HAP-1 (cell line): ENCODE data around the gene ISG20L2.
"Not testable (repeated sequence)": the region's sequence is repeated elsewhere in the genome, so short reads cannot be mapped to it uniquely, and the experiment has no call there.

Experiments
- DNase-seq, 2 experiments: peaks; one replicate each; pipeline ENCODE4 v3.0.0-alpha.2; 2016 to 2020; ENCODE audit warnings: low spot score in 2 of 2
- H3K27me3 ChIP-seq: fragments of 250-450 bp; sonication (Bioruptor Pico); 2 replicates; pipeline ENCODE4 v1.5.1; 2020; ENCODE audit warnings: low read depth, mild to moderate bottlenecking, moderate library complexity
- H3K36me3 ChIP-seq: fragments of 250-450 bp; sonication (Bioruptor Pico); replicated peaks from 2 replicates; pipeline ENCODE4 v1.5.1; 2020; ENCODE audit warnings: mild to moderate bottlenecking
- H3K4me1 ChIP-seq: fragments of 250-450 bp; sonication (Bioruptor Pico); 2 replicates; pipeline ENCODE4 v1.5.1; 2020; ENCODE audit warnings: mild to moderate bottlenecking
- H3K4me3 ChIP-seq: fragments of 250-450 bp; sonication (Bioruptor Pico); 2 replicates; pipeline ENCODE4 v1.5.1; 2020; ENCODE audit warnings: mild to moderate bottlenecking, moderate library complexity
- H3K9me3 ChIP-seq: fragments of 250-450 bp; sonication (Bioruptor Pico); 2 replicates; pipeline ENCODE4 v1.5.1; 2020; ENCODE audit warnings: mild to moderate bottlenecking, moderate library complexity
- in situ Hi-C: fragments of 300-500 bp; cut with MboI; formaldehyde crosslinking; loops from 3 replicates; pipeline ENCODE4 v1.14.3; 2020; ENCODE audit warnings: low sequenced_read_pairs, inconsistent platforms, mixed read lengths

The ISG20L2 gene

GRCh38 chr1:156765666-156766065 lies 37.1 kb upstream of the ISG20L2 start:
- no peaks in the 10 kb centered on the region for H3K9me3 ChIP-seq
- in situ Hi-C loops = loop anchor here (5.0 kb wide), 1 partner anchor 38 kb away; the partner anchor contains the start of genes ISG20L2 and METTL25B
- no peak for DNase-seq
- H3K4me3 ChIP-seq = no peak overlapping the region; the same call in 1 of the 2 replicates
- H3K27me3 ChIP-seq = no peaks in the 10 kb centered on the region
- H3K4me1 ChIP-seq = peaks cover 4% of the 10 kb centered on the region; the same call in 1 of the 2 replicates
- peaks cover 8% of the 10 kb centered on the region for H3K36me3 ChIP-seq

- not testable (repeated sequence) for H3K27me3 ChIP-seq, H3K4me1 ChIP-seq, H3K9me3 ChIP-seq, H3K36me3 ChIP-seq, H3K4me3 ChIP-seq, DNase-seq
- in situ Hi-C loops = loop anchor here (5.0 kb wide), 1 partner anchor 38 kb away; the partner anchor contains the start of genes ISG20L2 and METTL25B
These were observed 36.6 kb upstream of the ISG20L2 start for GRCh38 chr1:156765136-156765535.

DNA sequence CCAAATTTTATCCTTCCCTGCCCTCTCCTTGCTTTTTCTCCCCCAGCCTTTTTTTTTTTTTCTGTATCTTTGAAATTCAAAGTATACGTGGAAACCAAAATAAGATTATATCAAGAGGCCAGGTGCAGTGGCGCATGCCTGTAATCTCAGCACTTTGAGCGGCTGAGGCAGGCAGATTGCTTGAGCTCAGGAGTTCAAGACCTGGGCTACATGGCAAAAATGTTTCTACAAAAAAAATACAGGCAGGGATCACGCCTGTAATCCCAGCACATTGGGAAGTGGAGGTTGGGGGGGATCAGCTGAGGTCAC lies 32.2 kb upstream of the ISG20L2 start:
- Histone ChIP-seq H3K4me1 (peaks cover 2% of the 10 kb centered on the region; the same call in 1 of the 2 replicates), H3K36me3 (no peaks in the 10 kb centered on the region), H3K4me3 (no peak overlapping the region), H3K27me3 (no peaks in the 10 kb centered on the region), H3K9me3 (no peaks in the 10 kb centered on the region)
- DNase-seq = no peak
- in situ Hi-C loops = no loop called here

GRCh38 chr1:156760092-156760795 lies 31.7 kb upstream of the ISG20L2 start:
- DNase-seq = no peak
- Histone ChIP-seq H3K27me3 (no peaks in the 10 kb centered on the region), H3K9me3 (no peaks in the 10 kb centered on the region), H3K36me3 (no peaks in the 10 kb centered on the region), H3K4me1 (0 out of 2 replicates have a peak, but pooled peaks cover 2% of the 10 kb centered on the region), H3K4me3 (no peak overlapping the region)
- in situ Hi-C loops = no loop called here

- H3K4me1 ChIP-seq = not testable (repeated sequence)
These were observed 29.1 kb upstream of the ISG20L2 start for GRCh38 chr1:156757572-156758253.

DNA sequence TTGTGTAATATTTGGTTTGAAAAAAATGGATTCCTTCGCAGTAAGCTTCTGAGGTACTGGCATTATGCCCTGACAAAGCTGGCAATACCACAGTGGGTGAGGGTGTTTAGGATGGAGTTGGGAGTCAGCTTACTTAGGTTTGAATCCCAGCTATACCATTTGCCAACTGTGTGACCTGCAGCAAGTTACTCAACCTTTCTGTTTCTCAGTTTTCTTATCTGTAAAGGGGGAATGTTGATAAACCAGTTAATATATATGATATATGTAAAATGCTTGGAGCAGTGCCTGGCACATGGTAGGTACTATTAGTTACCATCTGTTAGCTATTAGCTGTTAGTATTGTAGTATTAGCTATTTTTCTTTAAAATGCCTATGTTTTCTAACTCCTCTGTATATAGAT lies 27.8 kb upstream of the ISG20L2 start:
- H3K4me1 ChIP-seq = peaks cover 2% of the 10 kb centered on the region; the same call in 1 of the 2 replicates
- DNase-seq = no peak
- H3K36me3 ChIP-seq = no peaks in the 10 kb centered on the region
- no peak overlapping the region for H3K4me3 ChIP-seq
- in situ Hi-C loops = no loop called here
- H3K27me3 ChIP-seq = no peaks in the 10 kb centered on the region
- no peaks in the 10 kb centered on the region for H3K9me3 ChIP-seq

More at GRCh38 chr1:156757572-156758253, 29.1 kb upstream of the ISG20L2 start:
- DNase-seq, H3K4me3 ChIP-seq, in situ Hi-C loops, H3K27me3 ChIP-seq, H3K36me3 ChIP-seq, H3K9me3 ChIP-seq: not testable (repeated sequence)

DNA sequence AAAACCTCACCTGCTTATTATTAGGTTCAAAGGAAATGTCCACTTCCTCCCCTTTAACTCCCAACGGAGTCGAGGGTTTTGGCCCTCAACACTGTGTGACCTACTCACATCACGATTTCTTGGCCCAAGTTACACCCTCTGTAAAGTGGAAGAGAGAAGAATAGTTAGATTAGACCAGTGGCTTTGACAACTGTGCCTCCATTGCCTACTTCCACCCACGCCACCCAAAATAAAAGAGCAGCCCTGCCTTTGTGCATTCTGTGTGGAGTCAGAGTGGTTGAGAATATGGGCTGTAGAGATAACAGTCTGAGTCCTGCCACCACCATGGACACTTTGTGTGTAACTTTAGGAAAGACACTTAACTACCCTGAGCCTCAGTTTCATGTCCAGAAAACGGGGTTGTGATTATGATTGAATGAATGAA lies 27.0 kb upstream of the ISG20L2 start:
- H3K36me3 ChIP-seq = no peaks in the 10 kb centered on the region
- H3K27me3 ChIP-seq = no peaks in the 10 kb centered on the region
- H3K4me1 ChIP-seq = peaks cover 2% of the 10 kb centered on the region; the same call in 1 of the 2 replicates
- DNase-seq = no peak
- in situ Hi-C loops = no loop called here
- no peaks in the 10 kb centered on the region; the same call in 1 of the 2 replicates for H3K9me3 ChIP-seq
- no peak overlapping the region for H3K4me3 ChIP-seq

GRCh38 chr1:156754219-156754618 lies 25.7 kb upstream of the ISG20L2 start:
- H3K36me3 ChIP-seq = peaks cover 4% of the 10 kb centered on the region
- DNase-seq = peak in 1 of 2 experiments; percentile 40
- no peaks in the 10 kb centered on the region for H3K27me3 ChIP-seq
- H3K4me3 ChIP-seq = no peak overlapping the region
- H3K4me1 ChIP-seq = peaks cover 3% of the 10 kb centered on the region; the same call in 1 of the 2 replicates
- H3K9me3 ChIP-seq = no peaks in the 10 kb centered on the region; the same call in 1 of the 2 replicates
- in situ Hi-C loops = no loop called here

DNA sequence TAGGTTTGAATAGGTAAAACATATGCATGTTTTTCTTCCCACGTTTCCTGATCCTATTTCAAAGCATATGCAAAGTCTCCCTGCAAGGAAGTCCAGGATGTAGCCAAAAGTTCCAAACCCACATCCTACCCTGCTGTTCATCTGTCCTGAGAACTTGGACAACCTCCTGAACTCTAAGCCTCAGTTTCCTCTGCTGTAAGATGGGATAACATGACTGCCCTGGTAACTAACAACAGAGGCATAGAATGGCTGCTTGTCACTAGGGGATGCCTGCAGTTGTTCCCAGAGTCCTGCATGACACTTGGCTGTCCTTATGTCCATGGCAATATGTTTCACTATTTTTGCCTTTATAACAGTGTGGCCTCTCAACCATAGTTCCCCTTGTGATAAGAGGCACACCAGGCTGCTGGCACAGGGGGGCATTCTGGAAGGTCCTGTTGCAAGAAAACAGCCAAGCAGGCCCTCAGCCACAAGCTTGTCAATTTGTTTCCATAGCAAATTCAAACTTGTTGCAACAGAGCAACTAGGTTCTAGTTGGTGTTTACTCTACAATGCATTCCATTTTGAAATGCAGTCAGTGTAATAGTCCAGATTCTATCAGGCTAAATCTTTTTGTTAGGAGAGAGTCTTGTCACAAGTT lies 24.4 kb upstream of the ISG20L2 start:
- no peak for DNase-seq
- in situ Hi-C loops = no loop called here

DNA sequence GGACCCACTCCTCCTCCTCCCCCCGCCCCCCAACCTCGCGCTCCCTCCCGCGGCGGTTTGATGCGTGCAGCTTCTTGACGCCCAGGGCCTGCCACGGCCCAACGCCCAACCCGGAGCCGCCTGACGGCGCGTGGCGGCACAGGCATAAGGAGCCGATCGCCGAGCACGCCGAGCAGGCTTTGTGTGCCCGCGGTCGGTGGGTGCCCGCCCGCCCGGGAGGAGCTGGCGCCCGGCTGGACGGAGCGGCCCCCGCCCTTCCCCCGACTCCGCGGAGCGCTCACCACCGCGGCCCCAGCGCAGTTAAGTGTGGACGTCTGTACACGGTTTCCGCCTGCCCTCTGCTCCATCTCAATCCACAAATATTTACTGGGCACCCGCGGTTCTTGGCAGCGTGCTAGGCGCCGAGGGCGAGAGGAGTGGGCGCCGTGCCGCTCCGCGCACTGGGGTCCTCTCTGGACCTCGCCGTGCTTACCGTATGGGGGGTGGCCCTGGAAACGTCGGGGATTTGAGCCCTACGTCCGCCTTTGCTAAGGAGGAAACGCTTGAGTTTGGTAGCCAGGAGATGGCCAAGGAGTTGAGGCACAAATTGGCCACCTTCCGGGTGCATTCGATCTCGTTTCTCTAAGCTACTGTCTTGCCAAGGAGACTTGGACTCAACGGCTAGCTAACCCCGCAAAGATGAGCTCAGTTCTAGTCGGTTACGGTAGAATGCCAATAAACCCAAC lies 23.4 kb upstream of the ISG20L2 start:
- H3K4me1 ChIP-seq = peaks cover 21% of the 10 kb centered on the region
- peak overlapping the region; percentile 77 for H3K4me3 ChIP-seq
- peaks cover 11% of the 10 kb centered on the region for H3K36me3 ChIP-seq
- DNase-seq = peak; percentile 90 to 99
- in situ Hi-C loops = no loop called here
- no peaks in the 10 kb centered on the region; the same call in 1 of the 2 replicates for H3K9me3 ChIP-seq
- no peaks in the 10 kb centered on the region for H3K27me3 ChIP-seq

More for the DNA sequence above, 24.4 kb upstream of the ISG20L2 start:
- Histone ChIP-seq H3K36me3 (peaks cover 11% of the 10 kb centered on the region), H3K4me1 (peaks cover 16% of the 10 kb centered on the region), H3K9me3 (no peaks in the 10 kb centered on the region; the same call in 1 of the 2 replicates), H3K4me3 (peak overlapping the region; percentile 77), H3K27me3 (no peaks in the 10 kb centered on the region)

DNA sequence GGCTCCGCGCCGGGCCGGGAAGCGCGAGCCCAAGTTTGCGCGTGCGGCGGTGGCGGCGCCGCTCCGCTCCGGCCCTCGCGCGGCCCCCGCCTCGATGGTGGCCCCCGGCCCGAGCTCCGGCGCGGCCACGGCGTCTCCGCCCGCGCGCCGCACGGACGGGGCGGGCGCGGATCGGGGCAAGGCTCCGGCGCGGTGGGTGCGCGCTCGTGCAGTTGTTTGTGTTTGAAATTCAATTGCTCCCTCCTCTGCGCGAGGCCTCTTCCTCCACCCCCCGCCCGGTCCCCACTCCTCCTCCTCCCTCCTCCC lies 22.8 kb upstream of the ISG20L2 start, which contains the start of gene HDGF:
HDGF (minus strand) TSS at position 225 of the 306 bp plus-strand sequence. CDS start 246 bp downstream, outside the sequence.
- Histone ChIP-seq H3K27me3 (no peaks in the 10 kb centered on the region), H3K4me3 (peak within 1 kb of the TSS; percentile 77), H3K9me3 (no peaks in the 10 kb centered on the region; the same call in 1 of the 2 replicates), H3K36me3 (peaks cover 11% of the 10 kb centered on the region), H3K4me1 (peaks cover 27% of the 10 kb centered on the region)
- in situ Hi-C loops = no loop called here
- no peak for DNase-seq

DNA sequence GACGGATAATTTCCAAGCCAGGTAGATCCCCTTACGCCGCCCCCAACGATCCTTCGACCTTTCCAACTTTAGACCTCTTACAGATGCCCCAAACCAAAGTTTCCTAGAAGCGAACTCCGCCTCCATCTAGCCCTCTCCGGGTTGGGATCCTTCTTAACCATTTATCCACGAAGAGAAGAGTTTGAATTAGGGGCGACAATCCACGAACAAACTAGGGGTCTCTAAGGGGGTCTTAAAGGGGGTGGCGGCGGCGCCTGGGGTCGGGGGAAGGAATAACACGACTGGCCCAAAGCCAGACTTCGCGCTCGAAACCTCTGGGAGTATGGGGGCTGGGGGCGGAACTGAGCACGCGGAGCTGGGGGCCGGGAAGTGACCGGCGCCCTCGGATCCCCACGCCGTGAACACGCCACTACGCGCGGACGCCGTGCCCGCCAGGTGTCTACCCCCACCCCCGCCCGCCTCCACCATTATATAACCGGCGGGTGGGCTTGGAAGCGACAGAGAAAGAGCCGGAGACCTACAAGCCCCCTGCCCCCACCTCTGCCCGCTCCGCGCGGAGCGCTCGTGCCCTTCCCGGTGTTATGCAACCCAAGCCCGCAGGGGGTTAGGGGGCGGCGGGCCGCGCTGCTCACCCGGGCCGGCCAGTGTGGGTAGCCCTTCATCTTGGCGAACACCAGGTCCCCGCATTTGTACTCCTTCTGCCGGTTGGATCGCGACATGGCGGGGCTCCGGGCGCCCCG lies 22.3 kb upstream of the ISG20L2 start:
- Histone ChIP-seq H3K9me3 (no peaks in the 10 kb centered on the region; the same call in 1 of the 2 replicates), H3K4me3 (peak overlapping the region; percentile 77), H3K36me3 (peaks cover 16% of the 10 kb centered on the region), H3K27me3 (no peaks in the 10 kb centered on the region), H3K4me1 (peaks cover 32% of the 10 kb centered on the region)
- peak in 1 of 2 experiments; percentile 56 for DNase-seq
- in situ Hi-C loops = no loop called here
